Activated CD4-positive, CD25-positive, alpha-beta regulatory T cell treated with anti-CD3 and anti-CD28 coated beads, Interleukin-2, amount 50 U/mL, for 72 hours (primary cell): ENCODE measurements around the gene CDHR3.

Experiments used
- DNase-seq: peaks from one replicate; pipeline ENCODE4 v3.0.0; 2021

The CDHR3 gene

DNA sequence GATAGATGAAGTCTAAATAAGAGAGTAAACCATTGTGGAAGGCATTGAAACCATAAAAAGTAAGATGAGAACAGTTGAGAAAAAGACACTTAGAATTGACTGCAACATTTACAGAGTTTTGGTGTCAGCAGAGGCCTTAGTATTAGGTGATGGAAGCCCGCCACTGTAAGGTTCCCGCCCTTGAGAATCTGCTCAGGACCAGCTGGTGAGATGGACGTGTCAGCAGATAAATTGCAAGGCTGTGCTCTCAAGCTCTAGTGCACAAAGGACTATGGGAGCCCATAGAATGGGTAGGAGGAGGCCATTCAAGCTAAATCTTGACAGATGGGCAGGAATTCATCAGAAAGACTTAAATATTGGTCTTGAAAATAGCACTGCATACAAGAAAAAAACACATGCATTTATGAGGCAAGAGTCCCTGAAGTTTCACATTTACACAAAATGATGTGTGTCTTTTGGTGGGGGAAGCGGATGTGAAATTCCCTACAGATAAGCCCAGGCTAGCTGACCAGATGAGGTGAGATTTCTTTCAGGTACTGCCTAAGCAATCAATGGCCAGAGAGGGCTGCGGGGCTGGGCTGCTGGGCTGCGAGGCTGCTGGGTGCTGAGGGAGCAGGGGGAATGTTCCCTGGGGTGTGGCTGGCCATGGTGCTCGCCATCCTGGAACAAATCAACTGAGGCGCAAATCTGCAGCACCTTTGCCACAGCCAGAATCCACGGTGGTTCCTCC lies 106.6 kb downstream of the CDHR3 start:
- DNase-seq, result no peak

GRCh38 chr7:106070201-106070551 lies 107.1 kb downstream of the CDHR3 start:
- DNase-seq, result no peak

DNA sequence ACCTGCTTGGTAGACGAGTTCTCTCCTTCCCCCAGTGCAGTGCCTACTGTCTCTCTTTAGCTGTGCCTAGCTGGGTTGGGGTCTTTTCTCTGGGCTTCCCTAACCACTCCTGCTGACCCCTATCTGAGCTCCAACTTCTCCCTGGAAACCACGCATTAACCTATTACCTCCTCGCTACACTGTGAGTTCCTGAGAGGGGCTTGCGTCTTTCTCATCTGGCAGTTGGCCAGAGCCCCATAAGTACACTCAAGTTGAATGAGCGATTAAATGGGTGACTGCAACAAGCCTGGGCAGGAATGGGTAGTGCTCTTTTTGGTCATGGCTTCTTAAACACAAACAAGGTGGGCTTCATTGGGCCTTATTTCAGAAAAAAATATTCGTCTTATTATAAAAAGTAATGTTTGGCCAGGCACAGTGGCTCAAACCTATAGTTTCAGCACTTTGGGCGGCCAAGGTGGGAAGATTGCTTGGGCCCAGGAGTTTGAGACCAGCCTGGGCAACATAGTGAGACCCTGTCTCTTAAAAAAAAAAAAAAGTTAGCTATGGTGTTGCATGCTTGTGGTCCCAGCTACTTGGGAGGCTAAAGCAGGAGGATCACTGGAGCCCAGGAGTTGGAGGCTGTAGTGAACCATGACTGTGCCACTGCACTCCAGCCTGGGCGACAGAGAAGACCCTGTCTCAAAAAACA lies 107.6 kb downstream of the CDHR3 start:
- no peak for DNase-seq

- peak; percentile 47 for DNase-seq
Measured at GRCh38 chr7:106071356-106071998, 108.4 kb downstream of the CDHR3 start.

DNA sequence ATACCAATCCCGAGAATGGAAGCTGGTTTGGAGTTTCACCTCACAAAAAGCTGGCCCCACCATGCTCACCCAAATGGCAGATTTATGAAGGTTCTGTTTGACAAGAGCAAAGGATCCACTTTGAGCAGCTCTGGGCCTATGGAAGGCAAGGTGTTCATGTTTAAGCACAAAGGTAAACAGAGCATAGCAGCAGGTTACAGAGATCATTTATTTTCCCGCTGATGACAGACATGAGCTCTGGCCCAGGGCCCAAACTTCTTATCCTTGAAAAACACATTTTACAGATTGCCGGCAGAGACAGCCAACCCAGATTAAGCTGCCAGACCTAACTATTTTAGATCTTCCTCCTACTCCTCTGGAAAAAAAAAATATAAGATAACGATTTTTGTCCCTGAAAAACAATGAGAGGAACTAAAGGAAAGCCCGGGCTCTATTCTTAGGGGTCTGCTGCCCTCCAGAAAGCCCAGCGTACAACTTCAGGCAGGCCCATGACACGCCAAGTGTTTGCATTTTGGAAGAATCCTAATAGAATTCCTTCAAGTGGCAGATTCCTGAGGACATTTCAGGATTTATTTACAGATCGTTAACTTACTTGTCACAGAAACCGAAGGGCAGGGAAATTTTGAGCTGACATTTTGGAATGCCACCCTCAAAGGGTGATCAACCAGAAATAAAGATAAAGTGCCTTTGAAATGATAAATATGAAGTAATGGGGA lies 109.1 kb downstream of the CDHR3 start:
- DNase-seq, result no peak

DNA sequence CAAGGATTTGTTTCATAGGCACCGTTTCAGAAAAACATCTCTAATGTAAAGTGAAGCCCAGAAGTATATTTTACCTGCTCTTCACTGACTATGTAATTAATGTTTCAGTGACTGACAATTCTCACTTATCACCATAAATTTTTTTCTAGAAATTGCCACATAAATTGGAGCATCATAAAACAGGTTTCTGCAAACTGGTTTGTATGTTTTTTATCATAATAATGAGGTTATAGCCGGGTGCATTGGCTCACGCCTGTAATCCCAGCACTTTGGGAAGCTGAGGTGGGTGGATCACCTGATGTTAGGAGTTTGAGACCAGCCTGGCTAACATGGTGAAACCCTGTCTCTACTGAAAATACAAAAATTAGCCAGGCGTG lies 109.6 kb downstream of the CDHR3 start:
- DNase-seq, result no peak

DNA sequence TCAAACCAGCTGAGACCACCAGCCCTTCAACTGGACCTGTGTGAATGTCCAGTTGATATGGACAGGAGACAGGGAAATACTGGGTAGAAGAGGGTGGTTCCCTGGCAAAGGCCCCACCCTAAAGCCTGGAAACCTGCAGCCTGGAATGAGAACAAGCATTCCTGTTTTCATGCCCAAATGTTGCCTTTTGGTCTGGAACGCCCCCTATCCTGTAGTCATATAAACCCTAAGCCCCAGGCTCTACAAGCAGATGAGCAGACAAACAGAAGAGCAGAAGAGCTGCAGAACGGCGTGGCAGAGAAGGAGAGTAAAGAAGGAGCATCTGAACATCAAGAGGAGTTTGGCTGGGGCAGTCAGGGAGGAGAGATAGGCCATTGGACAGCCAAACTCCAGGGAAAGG lies 110.6 kb downstream of the CDHR3 start:
- DNase-seq, result no peak

DNA sequence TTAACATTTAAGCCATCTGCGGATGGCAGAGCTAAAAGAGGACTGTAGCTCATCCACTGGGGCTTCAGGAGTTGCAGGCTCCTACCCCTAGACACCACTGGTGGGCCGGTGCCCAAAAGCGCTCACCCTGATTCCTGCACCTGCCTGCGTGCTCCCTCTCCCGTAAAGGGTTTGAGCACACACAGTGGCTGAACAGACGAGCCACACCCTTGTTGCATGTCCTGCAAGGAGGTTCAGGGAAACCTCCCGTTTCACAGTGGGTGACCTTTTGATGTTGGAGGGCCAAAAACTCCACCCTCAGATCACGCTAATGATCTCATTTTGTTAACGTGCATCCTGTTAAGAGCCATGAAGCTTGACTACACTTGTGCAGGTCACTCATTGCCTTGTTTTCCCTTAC lies 111.2 kb downstream of the CDHR3 start:
- no peak for DNase-seq

DNA sequence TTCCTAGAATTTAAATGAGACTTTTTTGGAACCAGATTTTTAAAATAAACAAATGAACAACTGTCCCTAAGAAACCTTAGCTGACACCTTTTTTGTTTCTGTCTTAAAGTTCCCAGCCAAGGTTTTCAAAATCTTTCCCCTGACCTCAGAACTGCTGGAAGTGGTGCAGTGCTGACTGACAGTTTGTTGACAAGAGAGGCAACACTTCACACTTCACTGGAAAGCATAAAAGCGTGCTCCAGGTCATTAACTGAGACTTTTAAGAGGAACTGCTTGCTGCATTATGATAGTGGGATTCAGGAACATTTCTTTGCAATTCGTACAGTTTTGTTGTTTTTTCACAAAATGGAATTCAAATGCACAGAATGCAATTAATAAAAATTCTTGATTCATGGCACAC lies 112.9 kb downstream of the CDHR3 start:
- no peak for DNase-seq

GRCh38 chr7:106076537-106076936 lies 113.5 kb downstream of the CDHR3 start:
- no peak for DNase-seq

GRCh38 chr7:106080300-106080987 lies 117.4 kb downstream of the CDHR3 start:
- DNase-seq, result no peak

GRCh38 chr7:106082087-106082854 lies 119.2 kb downstream of the CDHR3 start:
- no peak for DNase-seq
